ENCODE data around the gene KRTAP4-3.
"Not testable (repeated sequence)": the region's sequence is repeated elsewhere in the genome, so short reads cannot be mapped to it uniquely, and the experiment has no call there.

Gene KRTAP4-3

DNA sequence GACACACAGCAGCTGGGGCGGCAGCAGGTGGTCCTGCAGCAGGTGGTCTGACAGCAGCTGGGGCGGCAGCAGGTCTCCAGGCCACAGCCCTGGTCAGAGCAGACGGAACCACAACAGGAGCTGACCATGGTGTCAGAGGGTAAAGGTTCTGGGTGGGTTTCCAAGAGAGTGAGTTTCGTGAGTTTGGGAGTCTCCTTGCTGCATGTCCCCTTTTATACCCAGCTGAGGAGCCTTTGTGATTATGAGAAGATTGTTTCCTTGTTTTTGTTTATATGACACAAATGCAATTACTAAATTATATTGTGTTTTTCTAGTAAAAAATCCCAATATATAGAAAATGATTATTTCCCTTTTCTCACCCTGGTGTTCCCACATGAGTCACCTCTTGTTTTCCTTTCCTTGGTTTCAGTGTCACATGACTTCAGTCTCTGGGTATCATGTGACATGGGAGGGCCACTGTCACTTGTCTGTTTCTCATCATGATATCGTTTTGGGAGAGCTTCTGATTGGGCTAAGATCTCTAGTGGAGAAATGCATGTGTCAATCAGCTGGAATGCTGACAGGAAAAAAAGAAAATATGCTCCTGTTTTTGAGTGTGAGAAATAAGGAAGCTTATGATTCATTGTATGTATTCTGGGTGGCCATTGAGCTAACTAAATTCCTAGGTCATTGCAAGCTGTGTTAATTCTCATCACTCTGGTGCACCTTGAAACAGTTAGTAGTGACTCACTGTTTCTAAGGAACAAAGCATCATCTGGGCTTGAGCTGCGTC lies 27.5 kb downstream of the KRTAP4-3 start, which contains the start of gene KRTAP4-6:
KRTAP4-6 (minus strand) TSS at position 185 of the 772 bp plus-strand sequence; CDS start at position 128, 57 bp downstream.
- DNase-seq (ENCODE audit: insufficient read length, low spot score) (no peak), FAIRE-seq (no peak)
- TF ChIP-seq CTCF (IDR thresholded peaks at IDR 0.05; ENCODE audit: insufficient read depth, missing control alignments): no peak

- not testable (repeated sequence) for DNase-seq (ENCODE audit: insufficient read length, low spot score); FAIRE-seq
Measured at GRCh38 chr17:41139865-41140264, 28.2 kb downstream of the KRTAP4-3 start.

- FAIRE-seq (no peak), DNase-seq (ENCODE audit: insufficient read length, low spot score) (no peak)
- no peak for TF ChIP-seq CTCF (IDR thresholded peaks at IDR 0.05; ENCODE audit: insufficient read depth, missing control alignments)
Measured at GRCh38 chr17:41133880-41134735, 33.9 kb downstream of the KRTAP4-3 start.

GRCh38 chr17:41131979-41132378 lies 36.0 kb downstream of the KRTAP4-3 start:
- TF ChIP-seq CTCF (IDR thresholded peaks at IDR 0.05; ENCODE audit: insufficient read depth, missing control alignments): no peak
- DNase-seq (ENCODE audit: insufficient read length, low spot score): no peak
- FAIRE-seq: no peak

GRCh38 chr17:41127371-41127770 lies 40.6 kb downstream of the KRTAP4-3 start:
- FAIRE-seq (no peak), DNase-seq (ENCODE audit: insufficient read length, low spot score) (no peak)
- no peak for TF ChIP-seq CTCF (IDR thresholded peaks at IDR 0.05; ENCODE audit: insufficient read depth, missing control alignments)

GRCh38 chr17:41126412-41126811 lies 41.6 kb downstream of the KRTAP4-3 start:
- DNase-seq (ENCODE audit: insufficient read length, low spot score): no peak
- FAIRE-seq: no peak
- TF ChIP-seq CTCF (IDR thresholded peaks at IDR 0.05; ENCODE audit: insufficient read depth, missing control alignments): no peak

DNA sequence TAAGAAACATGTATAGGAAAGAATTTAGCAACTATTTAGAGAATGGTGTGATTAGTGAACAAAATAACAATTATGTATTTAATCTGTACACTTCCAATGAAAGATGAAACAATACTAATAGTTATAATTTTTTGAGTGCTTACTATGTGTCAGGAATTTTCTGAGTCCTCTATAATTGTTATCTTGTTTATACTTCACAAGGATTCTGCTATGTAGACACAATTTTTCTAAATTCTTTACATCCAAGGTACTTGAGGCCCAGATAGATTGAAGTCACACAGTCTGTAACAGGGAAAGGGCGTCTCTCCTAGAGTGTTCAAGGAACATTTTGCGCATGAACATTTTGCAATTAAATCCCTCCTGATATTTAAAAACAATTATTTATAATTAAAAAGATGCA lies 43.0 kb downstream of the KRTAP4-3 start:
- DNase-seq (ENCODE audit: insufficient read length, low spot score): no peak
- no peak for FAIRE-seq
- TF ChIP-seq CTCF (IDR thresholded peaks at IDR 0.05; ENCODE audit: insufficient read depth, missing control alignments): no peak

DNA sequence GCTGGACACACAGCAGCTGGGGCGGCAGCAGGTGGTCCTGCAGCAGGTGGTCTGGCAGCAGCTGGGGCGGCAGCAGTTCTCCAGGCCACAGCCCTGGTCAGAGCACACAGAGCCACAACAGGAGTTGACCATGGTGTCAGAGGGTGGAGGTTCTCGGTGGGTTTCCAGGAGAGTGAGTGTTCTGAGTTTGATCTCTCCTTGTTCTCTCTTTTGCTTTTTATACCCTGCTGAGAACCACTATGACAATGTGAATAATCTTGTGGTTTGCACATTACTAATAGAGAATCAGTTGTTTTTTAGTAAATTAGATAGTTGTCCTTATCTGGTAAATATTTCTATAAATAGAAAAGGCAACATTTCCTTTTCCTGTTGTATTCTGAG lies 44.0 kb downstream of the KRTAP4-3 start, which contains the start of gene KRTAP4-12:
KRTAP4-12 (minus strand) TSS at position 192 of the 381 bp plus-strand sequence; CDS start at position 132, 60 bp downstream.
- FAIRE-seq; DNase-seq (ENCODE audit: insufficient read length, low spot score): not testable (repeated sequence)

DNA sequence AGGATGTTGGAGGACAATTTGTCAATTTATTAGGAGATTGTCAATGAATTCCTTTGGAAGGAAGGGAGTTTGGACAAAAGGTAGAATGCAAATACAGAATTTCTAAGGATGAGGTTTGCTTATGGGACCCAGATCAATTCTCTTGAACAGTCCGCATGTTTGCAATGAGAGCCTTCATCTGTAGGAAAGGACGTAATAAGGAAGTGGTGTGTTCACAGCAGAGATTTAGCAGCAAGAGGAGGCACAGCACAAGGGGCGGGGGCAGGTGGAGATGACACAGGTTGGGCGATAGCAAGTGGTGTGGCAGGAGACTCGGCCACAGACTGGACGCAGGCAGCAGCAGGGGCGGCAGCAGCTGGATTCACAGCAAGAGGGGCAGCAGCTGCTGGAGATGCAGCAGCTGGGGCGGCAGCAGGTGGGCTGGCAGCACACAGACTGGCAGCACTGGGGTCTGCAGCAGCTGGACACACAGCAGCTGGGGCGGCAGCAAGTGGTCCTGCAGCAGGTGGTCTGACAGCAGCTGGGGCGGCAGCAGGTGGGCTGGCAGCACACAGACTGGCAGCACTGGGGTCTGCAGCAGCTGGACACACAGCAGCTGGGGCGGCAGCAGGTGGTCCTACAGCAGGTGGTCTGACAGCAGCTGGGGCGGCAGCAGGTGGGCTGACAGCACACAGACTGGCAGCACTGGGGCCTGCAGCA lies 44.6 kb downstream of the KRTAP4-3 start:
- not testable (repeated sequence) for DNase-seq (ENCODE audit: insufficient read length, low spot score); FAIRE-seq
